ENCODE data around the gene HMOX2.
A peak's percentile ranks its signal among the peaks of the same experiment; 100 is the strongest.

HMOX2 gene

DNA sequence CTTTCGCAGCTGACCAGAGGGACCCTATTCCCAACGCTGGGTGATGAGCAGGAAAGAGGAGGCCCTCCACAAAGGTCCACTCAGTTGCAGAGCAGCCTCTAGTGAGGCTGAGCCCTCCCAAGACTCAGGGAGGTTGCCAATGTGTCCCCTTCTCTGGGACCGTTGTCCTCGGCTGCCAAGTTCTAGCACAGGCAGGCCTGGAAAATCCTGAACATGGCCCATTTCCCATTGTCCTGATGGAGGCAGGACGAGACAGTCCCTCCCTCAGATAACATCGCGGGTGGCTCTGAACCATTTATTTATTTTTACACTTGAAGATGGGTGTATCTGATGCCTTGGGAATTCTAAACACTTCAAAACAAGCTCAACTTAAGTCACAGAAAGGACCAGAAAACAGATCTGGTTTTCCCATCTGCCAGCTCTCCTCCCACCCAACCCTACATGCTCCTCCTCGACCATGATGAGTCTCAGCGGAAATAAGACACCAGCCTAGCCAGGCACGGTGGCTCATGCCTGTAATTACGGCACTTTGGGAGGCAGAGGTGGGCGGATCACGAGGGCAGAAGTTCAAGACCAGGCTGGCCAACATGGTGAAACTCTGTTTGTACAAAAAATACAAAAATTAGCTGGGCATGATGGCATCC is 49.6 kb downstream of the HMOX2 start:
- no peak for DNase-seq

DNA sequence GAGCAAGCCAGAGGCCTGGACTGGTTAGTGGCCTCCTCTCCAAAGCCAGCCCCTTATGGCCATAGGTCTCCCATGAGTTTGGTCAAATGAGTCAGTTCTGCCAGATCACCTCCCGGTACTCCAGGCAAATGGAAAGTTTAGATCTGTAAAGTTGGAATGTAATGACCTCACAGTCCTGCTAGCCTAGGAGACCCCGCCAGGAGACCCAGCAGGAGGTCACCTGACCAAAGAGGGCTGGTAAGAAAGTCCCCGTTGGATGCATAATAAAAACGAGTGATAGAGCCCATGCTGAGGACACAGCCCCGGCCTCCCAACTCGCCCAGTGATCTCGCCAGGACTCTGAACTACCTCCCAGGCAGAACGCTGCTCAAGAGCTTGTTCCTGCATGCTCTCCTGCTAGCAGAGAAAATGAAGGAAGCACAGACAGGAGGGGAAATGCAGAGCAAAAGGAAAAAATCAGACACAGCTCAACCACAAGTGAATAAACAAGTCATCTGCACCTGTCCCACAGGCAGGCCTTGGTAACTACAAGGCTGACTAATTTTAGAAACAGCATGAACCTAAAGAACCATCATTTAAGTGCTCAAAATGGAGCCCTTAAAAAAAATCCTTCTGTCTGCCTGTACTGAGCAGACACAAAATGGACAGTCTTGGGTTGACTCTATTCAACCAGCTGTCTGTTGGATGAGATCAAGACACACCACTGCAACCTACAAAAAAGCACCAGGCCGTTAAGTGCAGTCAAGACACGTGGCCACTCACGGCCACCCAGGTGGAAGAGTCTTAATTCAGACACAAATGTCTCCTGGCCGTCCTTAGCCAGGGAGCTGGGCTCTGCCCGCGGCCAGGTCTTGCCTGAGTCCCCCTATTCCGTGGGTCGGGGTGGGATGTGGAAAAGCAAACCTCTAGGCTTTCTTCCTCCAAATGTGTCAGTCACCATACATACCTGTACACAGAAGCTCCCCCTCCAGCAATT is 53.2 kb downstream of the HMOX2 start:
- peak; percentile 41 for DNase-seq

- no peak for DNase-seq
These were observed 55.6 kb downstream of the HMOX2 start for GRCh38 chr16:4531811-4532210.

- no peak for DNase-seq
These were observed 56.0 kb downstream of the HMOX2 start for GRCh38 chr16:4532238-4532637.

DNA sequence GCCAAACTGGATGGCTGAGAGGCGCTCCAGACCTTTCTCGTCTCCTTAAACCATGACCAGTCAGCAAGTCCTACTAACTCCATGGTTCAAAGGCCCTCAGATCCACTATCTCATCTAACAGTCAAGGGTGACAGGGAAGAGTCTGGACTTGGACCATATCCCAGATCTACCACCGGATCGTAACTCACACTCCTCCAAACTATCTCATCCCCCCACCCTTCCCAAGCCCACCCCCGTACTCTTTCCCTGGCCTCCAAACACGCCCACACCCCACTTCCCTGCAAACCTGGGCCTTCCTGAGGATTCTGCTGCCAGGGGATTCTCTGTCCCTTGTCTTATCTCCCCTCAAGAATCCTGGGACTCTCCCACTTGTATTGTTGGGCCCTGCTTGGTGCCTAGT is 57.3 kb downstream of the HMOX2 start:
- DNase-seq: no peak

DNA sequence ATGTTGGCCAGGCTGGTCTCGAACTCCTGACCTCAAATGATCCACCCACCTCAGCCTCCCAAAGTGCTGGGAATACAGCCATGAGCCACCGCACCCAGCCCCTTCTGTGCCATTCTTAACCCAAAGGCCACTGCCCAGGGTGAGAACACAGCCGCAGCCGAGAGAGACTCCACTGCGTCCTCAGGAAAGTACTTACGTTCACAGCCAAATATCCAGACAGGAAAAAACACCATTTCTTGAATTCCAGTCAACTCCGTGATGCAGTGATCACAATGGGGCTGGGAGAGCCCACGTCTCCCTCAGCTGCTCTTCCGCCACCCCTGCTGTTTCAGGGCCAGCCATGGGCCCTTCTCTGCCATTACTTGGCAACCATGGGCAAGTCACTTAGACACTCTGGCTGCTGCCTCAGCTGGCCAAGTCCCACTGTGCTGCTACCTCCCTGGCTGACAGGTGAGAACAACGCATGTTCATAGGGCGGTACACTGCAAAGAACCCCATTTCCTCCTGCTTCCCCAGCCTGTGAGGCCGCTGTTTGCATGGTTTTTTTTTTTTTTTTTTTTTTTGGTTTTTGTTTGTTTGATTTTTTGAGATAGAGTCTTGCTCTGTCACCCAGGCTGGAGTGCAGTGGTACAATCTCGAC is 58.1 kb downstream of the HMOX2 start:
- DNase-seq: no peak

DNA sequence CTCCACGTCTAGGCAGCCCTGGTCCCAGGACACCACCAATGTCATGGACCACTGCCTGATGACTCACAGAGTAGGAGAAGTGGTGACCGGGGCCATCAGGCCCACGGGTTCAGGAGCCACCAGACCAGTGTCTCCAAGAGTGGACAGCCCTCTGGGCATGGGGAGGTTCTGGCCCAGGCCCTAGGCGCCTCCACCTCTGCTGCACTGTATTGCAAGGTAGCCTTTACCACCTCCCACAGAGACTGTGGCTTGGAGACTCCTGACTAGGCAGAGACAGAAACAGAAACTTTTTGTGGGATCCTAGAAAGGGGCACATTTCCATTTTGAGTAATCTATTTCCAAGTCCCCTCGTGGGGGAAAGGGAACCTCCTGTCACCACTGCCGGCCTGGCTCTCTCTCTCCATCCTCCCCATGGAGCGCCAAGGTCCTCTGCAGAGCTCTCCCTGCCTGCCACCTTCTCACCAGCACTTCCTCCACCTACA is 59.5 kb downstream of the HMOX2 start:
- no peak for DNase-seq

GRCh38 chr16:4536391-4537106 is 60.4 kb downstream of the HMOX2 start:
- peak; percentile 12 for DNase-seq

DNA sequence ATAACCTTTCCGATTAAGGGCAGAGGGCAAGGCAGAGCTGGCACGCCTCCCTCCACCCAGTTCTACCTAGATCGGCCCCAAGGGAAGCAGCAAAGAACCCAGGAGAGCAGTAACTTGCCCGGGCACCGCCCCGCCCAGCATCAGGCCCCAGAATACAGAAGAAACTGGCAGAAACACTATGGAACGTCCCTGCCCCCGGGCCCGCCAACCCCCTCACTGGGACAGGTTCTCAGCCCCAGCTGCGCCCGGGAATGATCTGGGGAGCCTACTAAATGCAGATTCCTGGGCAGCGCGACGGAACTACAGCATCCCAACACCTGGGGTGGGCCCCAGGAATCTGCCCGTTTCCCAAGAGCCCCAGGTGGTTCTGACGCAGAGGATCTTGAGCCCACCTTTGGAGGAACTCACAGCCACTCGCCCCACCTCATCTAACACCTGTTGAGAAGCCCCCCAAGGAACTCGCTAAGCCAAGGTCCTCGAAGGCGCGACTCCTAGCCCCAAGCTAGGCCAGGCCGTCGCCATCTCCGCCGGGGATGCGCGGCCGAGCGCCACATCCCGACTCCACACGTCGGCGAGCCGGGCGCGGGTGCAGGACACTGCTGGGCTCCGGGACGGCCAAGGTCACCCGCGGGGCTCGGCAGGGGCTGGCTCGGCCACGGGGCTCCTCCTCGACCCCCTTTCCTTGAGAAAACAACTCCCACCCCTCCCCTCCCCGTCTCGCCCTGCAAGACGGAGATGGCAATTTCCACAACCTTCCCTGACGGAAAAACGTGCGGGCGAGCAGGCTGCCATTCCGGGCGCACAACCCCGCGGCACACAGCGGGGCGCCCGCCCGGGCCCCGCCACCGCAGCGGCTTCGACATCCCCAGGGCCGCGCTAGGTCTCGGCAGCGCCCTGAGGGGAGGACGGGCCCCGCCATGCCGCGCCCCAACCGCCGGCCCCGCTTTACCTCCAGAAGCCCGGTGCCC is 61.5 kb downstream of the HMOX2 start:
- DNase-seq: no peak

DNA sequence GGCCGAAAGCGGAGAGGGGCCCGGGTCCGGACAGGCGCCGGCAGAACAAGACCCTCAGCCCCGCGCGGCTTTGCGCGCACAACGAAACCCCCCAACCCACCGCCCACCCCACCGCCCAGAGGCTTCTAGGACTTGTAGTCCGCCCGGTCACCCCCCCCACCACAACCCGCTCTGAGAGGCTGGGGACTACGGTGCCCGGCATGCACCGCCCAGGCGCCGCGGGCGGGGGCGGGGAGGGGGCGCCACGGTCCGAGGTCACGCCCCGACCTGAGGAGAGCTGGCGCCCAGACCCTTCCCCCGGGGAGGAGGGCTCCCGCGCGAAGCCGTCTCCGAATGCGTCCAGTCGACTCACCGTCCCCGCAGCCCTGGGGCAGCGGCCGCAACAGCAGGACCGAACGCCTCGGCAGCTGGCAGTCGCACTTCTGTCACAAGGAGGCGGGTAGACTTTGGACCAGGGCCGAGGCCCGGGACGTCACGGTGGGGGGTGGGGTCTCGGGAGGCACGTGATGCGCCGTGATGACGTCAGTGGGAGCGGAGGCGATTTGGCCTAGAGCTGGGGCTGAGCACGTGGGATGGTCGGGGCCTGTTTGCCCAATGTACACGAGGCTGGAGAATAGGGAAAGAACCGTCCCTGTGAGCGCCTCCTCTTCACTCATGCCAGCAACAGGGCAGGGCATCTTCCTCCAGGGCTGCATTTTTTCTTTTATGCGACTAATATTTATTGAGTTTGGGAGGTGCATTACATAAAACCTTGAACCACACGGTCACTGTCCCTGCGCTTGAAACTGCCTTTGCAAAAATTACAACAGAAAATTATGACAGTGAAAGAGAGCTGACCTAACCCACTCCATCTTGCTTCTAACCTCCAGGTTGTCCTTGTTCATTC is 62.4 kb downstream of the HMOX2 start, which contains the start of gene CDIP1:
Gene CDIP1 (minus strand): TSS at position 424 of the 886 bp plus-strand sequence. CDS start 24,643 bp downstream, outside the sequence.
- DNase-seq: peak; percentile 85

DNA sequence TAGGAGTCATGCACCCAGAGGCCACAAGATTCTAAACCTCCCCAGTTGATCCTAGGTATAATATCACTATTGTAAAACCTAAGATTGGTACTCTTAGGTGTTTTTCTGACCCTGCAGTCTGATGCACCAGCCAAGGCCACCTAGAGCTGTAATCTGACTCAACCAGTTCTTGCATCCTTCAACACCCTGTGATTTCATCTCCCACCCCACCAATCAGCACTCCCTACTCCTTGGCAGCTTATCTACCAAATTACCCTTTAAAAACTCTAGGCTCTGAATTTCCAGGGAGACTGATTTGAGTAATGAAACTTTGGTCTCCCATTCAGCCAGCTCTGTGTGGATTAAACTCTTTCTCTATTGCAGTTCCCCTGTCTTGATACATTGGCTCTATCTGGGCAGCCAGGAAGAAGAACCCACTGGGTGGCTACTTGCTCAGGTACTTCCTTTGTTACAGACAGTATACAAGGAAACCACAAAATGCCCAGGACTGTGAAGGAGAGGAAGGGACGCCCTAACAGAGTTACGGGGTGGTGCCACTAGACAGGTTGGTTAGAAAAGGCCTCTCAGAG is 63.6 kb downstream of the HMOX2 start:
- DNase-seq: no peak

- no peak for DNase-seq
These were observed 68.3 kb downstream of the HMOX2 start for GRCh38 chr16:4544473-4544872.

DNA sequence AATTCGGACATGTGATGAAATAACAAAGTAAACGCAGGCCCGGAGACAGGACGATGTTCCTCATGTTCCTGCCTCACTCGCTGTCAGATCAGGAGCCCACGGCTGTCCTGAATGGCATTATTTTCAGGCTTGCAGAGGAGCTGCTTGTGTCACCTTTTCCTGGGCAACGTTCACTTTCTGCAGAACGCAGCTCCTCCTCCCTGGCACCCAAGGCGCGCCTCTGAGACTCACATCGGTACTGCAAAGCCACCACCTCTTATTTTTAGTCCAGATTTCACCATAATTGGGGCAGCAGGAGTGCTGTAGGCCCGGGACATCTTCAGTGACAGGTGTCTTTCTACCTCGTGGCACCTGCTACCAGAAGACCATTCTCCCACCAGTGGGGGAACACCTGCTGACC is 71.9 kb downstream of the HMOX2 start:
- DNase-seq: no peak

DNA sequence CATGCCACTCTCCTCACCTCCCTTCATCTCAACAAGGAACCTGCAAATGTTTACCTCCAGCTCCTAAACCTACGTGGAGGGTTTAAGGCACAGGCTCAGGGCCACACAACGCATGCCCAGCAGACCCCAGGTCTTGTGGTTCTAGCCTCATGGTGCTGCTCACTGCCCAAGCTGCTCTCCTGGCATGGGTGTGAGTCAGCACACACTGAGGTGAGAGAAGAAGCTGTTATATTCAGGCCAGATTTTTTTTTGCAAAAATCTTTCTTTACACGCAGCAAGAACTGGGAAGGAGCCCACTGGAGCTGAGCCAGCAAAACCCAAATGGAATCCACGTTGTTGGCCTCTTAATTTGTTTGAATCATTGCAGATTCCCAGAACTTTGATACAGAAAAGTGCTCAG is 74.4 kb downstream of the HMOX2 start:
- DNase-seq: no peak

- no peak for DNase-seq
These were observed 76.3 kb downstream of the HMOX2 start for GRCh38 chr16:4552541-4552940.

GRCh38 chr16:4556112-4556511 is 79.9 kb downstream of the HMOX2 start, which contains the start of gene C16orf96:
Gene C16orf96, plus strand, starts transcription at chr16:4556340. Its CDS starts 150 bp downstream, at chr16:4556490.
- no peak for DNase-seq

DNA sequence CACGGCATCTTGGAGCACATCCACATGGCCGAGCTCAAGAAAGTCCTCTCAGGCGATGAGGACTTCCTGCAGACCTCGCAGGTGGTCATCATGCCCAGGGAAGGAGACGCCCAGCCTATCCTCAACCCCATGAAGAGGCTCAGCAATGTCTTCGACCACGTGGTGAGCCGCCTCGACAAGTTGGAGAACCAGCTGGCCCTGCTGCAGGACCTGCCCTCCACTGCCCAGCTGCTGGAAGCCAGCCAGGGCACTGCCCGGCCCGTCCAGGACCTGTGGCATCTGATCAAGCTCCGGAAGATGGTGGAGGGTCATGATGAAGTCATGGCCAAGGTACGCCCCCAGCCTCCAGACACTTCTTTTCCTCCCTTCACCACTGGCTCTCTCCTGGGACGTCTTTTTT is 80.4 kb downstream of the HMOX2 start:
- no peak for DNase-seq

DNA sequence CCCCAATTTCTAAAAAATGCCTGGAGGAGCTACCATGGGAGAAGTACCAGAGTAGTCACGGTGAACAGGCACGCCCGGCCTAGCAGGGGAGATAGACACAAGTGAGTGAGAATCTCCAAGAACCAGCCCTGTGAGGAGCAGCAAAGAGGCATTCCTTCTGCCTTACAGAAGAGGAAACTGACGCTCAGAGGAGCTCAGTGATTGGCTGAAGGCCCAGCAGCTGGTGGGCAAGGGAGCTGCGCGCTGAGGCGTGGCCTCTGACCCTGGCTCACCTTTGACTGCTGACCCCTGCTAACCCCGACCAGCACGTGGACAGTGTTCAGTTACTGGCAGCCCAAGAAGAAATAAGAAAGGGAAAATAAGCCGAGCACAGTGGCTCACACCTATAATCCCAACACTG is 81.8 kb downstream of the HMOX2 start:
- no peak for DNase-seq

All from DMS79 (cell line).